ENCODE results near the gene TRPM5.

Gene TRPM5

DNA sequence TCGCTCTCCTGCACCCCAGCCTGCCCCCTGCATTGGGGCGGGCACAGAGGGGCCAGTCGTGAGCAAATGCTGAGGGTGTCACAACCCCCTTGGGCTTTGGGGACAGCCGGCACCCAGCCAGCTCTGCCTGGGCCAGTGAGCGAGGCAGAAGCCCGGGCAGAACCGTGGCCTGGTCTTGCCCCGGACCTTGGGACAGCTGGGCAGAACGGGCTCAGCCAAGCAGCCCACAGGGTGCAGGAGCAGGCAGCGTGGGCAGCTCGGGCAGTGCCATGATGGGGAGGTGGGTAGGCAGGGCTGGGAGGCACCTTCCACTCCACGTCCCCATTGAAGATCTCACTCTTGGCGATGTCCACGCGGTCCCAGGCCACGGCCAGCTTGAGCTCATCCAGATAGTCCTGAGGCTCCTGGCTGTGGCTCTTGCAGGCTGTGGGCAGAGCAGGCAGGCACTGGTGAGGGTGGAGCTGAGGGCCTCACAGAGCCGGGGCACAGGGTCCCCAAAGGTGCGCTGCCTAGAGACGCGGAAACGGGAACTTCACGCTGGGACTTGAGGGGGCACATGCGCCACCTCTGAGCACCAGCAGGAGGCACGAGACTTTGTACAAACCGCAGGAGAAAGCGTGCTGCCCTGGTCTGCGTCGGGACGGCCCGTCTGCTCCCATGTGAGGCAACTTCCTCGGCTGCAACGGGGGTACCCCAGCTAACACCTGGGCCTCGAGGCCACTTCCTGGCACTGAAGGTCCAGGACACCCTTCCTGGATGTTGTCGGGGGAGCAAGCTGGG is 28.5 kb downstream of the TRPM5 start:
- no peak for DNase-seq (ENCODE audit: low read depth)
- TF ChIP-seq, protein P1, sequence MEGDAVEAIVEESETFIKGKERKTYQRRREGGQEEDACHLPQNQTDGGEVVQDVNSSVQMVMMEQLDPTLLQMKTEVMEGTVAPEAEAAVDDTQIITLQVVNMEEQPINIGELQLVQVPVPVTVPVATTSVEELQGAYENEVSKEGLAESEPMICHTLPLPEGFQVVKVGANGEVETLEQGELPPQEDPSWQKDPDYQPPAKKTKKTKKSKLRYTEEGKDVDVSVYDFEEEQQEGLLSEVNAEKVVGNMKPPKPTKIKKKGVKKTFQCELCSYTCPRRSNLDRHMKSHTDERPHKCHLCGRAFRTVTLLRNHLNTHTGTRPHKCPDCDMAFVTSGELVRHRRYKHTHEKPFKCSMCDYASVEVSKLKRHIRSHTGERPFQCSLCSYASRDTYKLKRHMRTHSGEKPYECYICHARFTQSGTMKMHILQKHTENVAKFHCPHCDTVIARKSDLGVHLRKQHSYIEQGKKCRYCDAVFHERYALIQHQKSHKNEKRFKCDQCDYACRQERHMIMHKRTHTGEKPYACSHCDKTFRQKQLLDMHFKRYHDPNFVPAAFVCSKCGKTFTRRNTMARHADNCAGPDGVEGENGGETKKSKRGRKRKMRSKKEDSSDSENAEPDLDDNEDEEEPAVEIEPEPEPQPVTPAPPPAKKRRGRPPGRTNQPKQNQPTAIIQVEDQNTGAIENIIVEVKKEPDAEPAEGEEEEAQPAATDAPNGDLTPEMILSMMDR (IDR thresholded peaks at IDR 0.05; ENCODE audit: control insufficient read depth, insufficient read depth, low read depth, low read length, missing control alignments), result no peak
- H3K4me3 ChIP-seq (ENCODE audit: control insufficient read depth, low read depth, low read length), result no peak overlapping the region

- no peak for DNase-seq (ENCODE audit: low read depth)
- TF ChIP-seq, protein P1 (IDR thresholded peaks at IDR 0.05; ENCODE audit: control insufficient read depth, insufficient read depth, low read depth, low read length, missing control alignments), result no peak
- no peak overlapping the region for H3K4me3 ChIP-seq (ENCODE audit: control insufficient read depth, low read depth, low read length)
These were observed 29.1 kb downstream of the TRPM5 start for GRCh38 chr11:2415171-2415570.

GRCh38 chr11:2414616-2415015 is 29.7 kb downstream of the TRPM5 start:
- DNase-seq (ENCODE audit: low read depth), result no peak
- H3K4me3 ChIP-seq (ENCODE audit: control insufficient read depth, low read depth, low read length), result no peak overlapping the region
- TF ChIP-seq, protein P1 (IDR thresholded peaks at IDR 0.05; ENCODE audit: control insufficient read depth, insufficient read depth, low read depth, low read length, missing control alignments), result no peak

DNA sequence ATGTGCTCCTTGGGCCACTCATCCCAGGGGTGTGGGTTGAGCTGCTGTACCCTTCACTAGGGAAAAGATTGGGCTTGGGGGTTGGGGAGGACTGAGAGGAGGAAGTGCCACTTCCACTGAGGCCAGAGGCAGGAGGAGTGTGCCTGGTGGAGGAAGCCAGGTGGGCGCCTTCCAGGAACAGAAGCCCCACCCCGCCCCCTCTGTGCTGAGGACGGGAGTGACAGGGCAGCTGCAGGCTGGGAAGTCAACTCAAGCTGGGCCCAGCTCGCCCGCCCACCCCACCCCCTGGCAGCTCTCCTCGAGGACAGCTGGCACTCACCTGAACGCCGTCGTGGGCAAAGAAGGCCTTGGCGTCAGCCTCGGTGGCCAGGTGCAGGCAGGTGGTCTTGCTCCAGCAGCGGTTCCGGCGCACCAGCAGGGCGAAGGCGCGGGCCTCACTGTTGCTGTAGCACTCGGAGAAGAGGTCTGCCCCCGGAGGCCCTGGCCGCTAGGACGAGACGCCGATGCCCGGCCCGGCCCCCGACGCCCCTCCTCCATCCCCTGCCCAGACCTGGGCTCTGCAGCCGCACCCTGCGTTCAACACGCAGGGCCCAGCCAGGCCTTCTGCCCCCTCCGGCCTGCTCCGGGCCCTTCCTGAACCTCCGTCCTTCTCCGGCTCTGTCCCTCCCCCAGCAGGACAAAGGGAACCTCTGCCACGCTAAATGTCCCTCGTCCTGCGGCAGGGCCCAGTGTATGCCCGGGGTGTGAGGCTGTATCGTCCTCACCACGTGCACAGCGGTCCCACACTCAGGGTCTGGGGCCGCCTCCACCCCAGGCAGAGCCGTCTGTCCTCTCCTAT is 30.4 kb downstream of the TRPM5 start:
- H3K4me3 ChIP-seq (ENCODE audit: control insufficient read depth, low read depth, low read length), result no peak overlapping the region
- TF ChIP-seq, protein P1 (IDR thresholded peaks at IDR 0.05; ENCODE audit: control insufficient read depth, insufficient read depth, low read depth, low read length, missing control alignments), result no peak
- DNase-seq (ENCODE audit: low read depth), result no peak

DNA sequence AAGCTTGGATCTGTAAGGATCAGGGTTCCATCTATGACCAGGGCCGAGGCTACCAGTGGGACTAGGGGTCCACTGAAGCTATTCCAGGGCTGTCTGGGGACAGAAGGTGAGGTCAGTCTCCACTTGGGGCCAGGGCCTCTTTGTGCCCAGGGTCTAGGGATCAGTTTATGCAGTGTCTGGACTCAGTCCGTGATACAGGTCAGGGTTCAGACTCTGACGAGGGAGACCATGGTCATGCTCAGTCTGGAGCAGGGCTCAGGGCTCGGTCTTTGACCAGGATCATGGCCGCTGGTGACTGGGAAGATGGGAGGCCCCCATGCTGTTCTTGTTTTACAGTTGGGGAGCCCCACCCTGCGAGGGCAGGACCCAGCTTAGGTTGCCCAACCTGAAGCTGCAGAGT is 32.0 kb downstream of the TRPM5 start:
- H3K4me3 ChIP-seq (ENCODE audit: control insufficient read depth, low read depth, low read length), result no peak overlapping the region
- TF ChIP-seq, protein P1 (IDR thresholded peaks at IDR 0.05; ENCODE audit: control insufficient read depth, insufficient read depth, low read depth, low read length, missing control alignments), result no peak
- no peak for DNase-seq (ENCODE audit: low read depth)

DNA sequence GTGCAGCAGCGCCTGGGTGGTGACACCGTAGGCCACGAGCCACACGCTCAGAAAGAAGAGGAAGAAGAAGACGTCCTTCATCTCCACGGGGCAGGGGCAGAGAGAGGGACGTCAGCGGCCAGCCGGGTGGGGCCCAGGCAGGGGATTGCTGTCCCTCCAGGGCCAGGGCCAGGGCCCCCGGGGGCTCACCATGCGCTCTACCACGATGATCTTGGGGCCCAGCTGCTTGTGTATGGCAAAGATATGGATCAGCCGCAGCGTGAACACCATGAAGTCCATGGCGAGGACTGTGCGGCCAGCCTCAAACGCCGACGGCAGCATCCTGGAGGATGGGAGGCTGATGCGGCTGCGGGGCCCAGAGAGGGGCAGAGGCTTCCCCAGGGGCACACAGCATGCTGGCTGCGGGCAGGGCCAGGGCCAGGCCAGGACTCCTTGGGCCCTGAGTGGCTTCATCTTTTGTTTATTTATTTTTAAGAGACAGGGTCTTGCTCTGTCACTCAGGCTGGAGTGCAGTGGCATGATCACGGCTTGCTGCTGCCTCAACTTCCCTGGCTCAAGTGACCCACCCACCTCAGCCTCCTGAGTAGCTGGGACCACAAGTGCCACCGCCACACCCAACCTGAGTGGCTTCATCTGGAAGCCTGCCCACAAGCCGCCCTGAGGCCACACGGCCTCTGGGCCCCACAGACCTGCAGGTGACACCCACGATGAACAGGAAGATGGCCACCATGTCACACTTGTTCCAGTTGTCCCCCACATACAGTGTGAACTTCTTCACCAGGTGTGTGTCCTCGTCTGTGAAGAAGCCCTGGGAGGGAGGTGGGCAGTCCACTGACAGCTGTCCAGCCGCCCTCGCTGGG is 32.6 kb downstream of the TRPM5 start:
- TF ChIP-seq, protein P1 (IDR thresholded peaks at IDR 0.05; ENCODE audit: control insufficient read depth, insufficient read depth, low read depth, low read length, missing control alignments), result no peak
- DNase-seq (ENCODE audit: low read depth), result no peak
- no peak overlapping the region for H3K4me3 ChIP-seq (ENCODE audit: control insufficient read depth, low read depth, low read length)
